ENCODE measurements around the gene NSG2.

The NSG2 gene

DNA sequence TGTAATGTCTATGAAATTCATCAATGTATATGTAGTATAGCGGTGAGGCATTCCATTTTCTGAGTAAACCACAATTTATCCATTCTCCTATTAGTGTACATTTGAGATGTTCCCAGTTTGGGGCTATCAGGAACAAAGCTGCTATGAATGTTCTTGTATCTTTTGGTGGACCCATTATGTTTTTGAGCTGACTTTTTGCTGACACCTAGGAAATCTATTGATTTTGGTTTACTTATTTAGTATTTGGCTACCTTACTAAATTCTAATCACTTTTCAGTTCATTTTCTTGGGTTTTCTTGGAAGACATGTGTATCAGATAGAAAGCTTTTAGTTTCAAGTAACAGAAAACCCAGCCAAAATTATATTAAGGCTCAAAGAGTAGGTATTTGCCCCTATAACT, 13.7 kb downstream of the NSG2 start:
- no peak for DNase-seq (ENCODE audit: low read depth)

DNA sequence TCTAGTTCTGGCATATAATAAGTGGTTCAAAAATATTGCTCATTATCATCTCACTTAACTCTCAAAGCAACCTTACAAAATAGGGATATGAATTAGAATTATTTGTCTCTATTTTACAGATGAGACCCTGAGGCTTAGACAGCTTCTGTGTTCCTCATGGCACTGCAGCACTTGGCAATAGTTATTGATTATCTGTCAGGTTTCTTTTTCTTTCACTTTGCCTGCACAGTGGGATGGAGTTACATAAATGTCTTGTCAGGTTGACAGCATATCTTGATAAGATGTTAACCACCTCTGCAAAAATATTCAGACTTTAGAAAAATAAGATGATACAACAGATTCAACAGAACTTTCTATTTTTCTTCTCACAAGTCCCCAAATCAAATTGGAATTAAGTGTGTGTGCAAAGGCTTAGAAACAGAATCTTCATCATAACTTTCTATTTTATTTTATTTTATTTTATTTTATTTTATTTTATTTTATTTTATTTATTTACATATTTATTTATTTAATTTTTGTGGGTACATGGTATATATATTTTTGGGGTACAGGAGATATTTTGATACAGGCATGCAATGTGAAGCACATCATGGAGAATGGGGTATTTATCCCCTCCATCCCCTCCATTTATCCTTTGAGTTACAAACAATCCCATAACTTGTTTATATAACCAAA, 17.7 kb downstream of the NSG2 start:
- DNase-seq (ENCODE audit: low read depth), result no peak

DNA sequence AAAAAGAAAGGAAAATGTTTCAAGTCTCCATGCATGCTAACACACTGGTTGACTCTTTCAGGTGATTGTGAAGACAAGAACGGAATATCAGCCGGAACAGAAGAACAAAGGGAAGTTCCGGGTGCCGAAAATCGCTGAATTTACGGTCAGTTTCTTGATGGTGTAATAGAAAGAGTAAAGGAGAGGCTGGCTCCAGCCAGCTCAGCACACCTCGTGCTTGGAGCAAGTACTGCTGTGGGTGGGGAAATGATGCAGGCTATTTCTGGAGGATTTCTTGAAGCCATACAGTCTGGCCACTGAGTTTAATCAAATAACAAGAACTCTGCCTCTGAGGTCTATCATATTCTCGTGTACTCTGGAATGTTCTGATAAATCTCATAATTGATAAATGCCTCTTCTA, 18.7 kb downstream of the NSG2 start:
- DNase-seq (ENCODE audit: low read depth), result no peak

DNA sequence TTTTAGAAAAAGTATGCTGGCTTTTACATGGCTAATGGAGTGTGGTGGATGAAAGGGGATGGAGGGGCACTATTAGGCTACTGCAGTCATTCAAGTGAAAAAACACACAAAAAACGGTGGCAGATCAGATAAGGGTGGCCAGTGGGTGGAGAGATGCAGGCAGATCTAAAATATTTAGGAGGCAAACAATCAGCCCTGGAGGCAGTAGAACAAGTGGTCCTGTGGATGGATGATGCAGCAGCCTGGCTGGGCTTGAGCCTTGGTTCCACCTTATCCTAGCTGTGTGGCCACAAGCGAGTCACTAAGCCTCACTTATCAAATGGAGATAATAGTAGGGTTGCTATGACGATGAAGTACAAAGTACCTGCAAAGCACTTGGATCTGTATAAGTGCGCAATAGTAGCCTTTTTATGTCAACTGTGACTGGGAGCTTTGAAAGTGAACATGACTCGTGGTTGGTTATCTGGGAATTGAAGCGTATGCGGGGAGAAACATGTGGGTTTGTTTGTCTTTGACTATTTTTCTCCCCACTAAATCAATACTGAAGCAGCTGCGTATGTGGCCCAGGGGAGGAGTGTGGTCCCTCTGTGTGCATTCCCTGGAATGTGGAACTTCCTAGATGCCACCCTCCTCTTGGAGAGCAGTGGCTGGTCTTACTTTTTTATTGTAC, 20.2 kb downstream of the NSG2 start:
- no peak for DNase-seq (ENCODE audit: low read depth)

DNA sequence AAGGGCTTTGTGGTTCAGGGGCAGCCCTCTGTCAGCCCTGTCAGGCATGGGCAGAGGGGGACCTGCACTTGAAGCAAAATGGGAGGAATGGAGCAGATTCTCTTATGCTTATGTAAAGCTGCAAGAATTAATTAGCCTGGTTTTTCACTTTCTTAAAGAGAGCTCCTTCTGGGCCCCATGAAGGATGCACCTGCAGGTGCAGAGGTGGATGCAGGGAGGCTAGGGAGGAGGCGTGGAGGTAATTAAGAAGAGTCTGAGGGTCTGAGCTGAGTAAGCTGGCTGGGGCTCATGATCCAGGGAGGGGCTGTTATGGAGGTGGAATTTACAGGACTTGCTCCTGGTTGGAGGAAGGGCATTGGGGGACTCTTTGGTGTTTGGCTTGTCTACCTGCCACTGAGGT, 22.0 kb downstream of the NSG2 start:
- DNase-seq (ENCODE audit: low read depth), result no peak

DNA sequence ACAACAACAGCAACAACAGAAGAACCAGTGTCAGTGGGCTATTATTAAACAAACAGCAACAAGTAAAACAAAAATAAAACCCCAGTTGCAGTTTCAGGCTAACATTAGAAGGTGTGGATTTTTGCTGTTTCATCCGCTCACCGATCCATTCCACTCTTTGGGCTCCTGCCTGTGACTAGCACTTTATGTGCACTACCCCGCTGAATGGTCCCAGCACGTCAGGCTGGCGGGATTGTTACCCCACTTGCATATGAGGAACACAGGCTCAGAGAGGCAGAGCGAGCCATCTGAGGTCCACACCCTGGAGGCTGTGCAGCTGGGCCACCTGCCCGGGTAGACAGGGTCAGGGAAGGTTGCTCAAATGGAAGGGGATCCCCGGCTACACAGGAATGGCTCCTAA, 26.0 kb downstream of the NSG2 start:
- DNase-seq (ENCODE audit: low read depth), result no peak

DNA sequence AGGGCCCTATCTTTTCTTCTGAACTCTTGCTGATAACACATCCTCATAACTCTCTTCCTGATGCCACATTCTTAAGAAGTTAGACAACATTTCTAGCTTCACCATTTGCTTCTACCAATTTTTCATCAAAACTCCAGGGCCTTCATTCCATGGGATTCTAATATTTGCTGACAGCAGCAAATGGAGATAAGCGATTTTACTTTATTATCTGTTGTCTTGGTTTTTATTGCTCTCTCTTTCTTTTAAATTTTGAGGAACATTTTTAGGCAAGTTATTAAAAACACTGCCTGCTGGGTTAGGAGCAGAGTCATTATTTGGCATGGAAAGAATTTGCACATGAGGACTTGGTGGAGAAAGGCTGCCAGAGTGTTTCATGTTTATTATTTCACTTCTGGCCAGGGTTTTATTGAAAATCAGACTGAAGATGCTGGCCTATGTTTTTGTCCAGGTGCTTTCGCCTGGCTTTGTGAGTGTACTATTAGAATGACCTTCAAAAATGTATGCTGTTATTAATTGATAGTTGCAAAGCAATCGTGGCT, 27.7 kb downstream of the NSG2 start:
- no peak for DNase-seq (ENCODE audit: low read depth)

DNA sequence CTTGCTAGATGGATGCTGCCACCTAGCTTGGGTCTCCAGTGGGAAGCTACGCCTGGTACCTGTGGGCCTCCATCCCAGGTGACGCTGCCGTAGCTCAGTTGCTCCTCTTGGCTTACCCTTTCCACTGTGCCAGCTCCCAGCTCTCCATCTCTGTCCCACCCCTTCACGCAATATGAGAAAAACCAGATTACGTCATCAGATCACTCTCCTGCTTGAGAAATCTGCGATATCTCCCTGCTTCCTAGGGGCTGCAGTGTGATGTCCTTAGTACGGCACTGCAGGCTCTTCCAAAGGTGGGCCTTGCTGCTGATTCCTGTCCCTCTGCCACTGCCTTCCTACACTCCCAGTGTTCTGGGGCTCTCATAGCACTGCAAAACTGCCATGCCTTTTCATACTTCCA, 28.9 kb downstream of the NSG2 start:
- no peak for DNase-seq (ENCODE audit: low read depth)

DNA sequence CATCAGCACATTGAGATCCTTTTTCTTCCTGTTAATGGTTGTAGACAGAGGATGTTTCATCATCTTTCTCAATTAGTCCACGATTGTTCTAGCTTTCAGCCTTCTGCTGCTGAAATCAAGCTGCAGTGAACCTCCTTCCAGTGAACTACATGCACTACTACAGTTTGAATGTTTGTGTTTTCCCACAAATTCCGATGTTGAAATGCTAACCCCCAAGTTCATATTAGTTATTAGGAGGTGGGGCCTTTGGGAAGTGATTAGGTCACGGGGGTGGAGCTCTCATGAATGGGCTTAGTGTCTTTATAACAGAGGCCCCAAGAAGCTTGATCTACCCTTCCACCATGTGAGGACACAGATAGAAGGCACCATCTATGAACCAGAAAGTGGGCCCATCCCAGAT, 32.9 kb downstream of the NSG2 start:
- DNase-seq (ENCODE audit: low read depth), result no peak

DNA sequence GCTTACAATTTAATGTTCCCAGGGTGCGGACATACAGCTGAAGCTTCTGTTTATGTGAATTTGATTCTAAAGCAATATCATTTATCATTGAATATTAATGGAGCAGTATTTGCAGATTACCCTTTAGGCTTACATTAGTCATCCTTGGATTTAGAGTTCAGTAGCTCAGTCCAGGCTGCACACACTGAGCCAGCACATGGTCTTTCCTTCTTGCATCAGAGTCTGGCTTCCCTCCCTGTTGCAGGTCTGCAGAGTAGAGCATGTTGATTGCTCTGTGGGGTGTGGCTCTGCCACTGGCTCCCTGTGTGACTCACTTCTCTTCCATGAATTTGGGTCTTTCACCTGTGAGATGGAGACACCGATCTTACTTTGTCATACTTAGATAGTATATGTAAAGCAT, 36.8 kb downstream of the NSG2 start:
- DNase-seq (ENCODE audit: low read depth), result no peak

DNA sequence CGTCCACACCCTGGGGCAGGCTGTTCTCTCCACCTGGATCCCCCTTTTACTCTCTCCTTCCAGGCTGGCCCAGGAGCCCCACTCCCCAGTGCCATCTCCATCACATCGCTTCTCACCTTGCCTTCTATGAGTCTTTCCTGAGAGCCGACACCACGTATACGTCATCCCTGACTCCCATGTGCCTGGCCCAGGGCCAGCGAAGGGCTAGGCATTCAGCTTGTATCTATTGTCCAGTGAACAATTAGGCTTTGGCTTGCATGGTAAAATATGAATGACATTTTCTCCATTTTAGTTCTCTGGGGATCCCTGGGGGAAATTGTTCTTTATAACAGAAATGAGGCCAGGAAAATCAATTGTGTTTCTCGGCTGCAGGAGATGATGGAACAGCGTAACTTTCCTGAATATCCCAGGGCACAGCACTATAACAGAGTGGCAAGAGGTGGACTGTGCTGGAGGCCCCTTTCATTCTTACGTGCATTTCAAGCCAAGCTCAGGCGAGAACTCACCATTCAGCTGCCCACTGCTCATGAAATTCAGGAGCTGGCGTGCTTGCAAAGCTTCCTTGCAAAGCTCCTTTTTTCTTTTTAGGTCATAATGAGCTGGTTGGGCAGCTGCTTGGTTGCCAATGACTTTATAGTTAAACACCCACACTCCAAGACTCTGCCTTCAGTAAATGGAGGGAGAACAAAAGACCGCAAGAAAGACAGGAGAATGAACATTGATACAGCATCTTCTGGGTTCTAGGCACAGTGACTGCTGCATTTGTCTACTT, 37.7 kb downstream of the NSG2 start:
- DNase-seq (ENCODE audit: low read depth), result no peak

DNA sequence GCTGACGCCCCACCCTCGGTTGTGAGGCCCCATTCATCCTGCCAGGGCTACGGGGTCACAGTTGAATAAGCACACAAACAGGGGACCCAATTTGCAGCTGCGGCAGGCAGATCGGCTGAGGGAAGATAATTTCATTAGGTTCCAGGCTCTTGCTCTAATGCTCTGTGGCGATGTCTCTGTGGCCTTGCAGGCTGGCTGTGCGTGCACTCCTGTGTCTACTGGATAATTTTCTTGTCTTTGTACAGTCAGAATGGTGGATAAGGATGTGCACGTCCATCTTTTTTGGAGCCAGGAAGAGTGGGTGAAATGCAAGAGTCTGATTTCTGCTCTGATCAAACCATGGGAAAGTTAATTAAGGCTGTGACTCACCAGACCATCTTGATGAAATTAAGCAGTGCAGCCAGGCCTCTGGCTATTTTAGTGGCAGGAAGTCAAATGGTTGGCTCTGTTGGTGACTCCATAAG, 39.2 kb downstream of the NSG2 start:
- DNase-seq (ENCODE audit: low read depth), result no peak

DNA sequence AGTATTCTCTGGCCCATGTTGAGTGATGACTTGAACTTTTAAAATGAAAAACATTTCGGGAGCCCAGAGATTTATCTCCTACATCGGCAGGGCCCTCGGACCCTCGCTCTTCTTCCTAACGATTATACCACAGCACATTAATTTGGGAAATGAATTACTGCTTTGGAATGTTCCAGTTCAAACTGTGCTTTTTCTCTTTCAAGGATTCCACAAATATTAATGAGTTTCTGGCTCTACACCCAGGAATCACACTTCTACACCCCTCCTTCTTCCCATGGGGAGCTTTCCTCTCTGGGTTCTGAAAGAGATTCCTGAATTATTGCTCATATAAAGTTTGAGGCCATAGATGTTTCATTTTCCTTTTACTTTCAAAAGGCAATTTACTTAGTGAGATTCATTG, 41.2 kb downstream of the NSG2 start:
- DNase-seq (ENCODE audit: low read depth), result no peak

DNA sequence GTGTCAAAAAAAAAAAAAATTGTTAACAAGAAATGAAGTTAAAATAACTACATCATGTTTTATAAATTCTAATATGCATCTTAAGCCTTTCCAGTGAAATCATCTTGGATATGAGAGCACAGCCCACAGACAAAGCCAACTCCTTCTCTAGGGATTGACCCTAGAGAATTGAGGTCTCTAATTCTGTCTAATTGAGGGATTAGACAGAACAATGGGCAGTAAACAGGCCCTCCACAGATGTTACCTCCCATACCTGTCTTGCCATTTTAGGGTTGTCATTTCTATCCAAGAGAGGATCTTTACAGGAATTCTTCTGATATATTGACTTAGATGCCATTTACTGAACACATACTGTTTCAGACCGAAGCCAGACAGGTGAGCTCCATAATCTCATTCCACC, 42.3 kb downstream of the NSG2 start:
- DNase-seq (ENCODE audit: low read depth), result no peak

DNA sequence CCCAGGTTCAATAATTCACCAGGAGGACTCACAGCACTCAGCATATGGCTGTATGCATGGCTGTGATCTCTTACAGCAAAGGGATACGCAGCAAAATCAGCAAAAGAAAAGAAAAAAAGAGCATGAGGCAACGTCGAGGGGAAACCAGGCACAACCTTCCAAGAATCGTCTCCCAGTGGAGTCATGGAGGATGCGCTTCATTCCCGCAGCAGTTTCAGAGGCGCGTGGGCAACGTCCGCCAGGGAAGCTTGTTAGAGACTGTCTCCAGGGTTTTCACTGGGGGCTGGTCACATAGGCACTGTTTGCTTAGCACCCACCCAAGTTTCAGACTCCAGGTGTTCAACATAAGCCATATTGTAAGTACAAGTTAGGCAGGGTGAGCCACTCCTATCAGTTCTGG, 44.6 kb downstream of the NSG2 start:
- DNase-seq (ENCODE audit: low read depth), result no peak

DNA sequence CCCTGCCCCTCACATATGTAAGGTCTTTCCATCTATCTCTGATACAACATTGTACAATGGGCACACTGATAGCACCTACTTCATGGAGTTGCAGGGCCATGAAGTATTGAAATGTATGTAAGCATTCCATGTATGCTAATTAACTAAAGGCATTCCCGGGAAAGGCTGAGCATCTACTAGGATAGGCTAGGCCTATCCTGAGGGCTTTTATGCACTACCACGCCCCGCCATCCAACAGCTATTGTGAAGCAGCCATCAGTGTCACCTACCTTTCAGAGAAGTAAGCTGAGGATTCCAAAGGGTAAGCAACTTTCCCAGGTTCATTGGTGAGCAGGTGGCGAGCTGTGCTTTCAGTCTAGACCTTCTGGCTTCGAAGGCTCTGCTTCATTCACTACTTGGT, 47.6 kb downstream of the NSG2 start:
- no peak for DNase-seq (ENCODE audit: low read depth)

DNA sequence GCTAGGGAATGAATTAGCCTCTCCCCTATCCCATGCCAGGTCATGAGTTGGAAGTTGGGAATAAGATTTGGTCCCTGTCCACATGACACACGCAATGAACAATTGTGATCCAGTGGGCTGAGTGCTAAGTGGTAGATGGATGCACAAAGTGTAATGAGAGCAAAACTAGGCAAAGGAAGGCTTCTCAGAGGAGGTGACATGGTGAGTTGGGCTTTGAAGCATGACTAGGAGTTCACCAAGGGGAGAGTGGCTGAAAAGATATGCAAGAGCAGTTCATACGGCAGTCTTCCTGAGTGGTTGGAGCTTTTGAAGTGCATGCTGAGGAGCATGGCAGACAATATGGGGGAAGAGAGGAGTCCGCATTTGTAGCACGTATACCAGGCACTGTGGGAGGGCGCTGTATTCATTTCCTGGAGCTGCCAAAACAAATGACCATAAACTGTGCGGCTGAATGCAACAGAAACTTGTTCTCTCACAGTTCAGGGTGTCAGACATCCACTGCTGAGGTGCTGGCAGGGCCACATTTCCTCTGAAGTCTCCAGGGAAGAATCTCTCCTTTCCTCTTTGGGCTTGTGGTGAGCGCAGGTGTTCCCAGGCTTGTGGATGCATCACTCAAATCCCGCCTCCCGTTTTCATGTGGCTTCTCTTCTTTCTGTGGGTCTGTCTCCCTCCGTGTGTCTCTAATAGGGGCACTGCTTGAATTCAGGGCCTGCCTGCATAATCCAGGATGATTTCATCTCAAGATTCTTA, 49.5 kb downstream of the NSG2 start:
- no peak for DNase-seq (ENCODE audit: low read depth)

DNA sequence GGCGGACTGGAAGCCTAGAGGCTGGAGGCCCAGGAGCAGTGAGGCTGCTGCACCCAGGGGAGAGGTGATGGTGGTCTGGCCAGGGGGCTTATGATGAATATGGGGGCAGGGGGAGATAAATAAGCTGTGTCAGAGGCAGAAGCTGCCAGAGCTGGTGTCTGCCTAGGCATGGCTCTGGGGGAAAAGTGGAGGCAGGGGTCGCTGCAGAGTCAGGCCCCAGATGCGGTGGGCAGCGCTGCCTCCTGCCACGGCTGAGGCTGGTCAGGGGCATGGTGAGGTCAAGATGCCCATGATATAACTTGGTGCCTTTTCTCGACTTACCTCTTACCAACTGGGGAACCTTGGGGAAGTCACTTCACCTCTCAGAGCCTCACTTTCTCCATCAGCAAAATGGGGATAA, 51.1 kb downstream of the NSG2 start:
- DNase-seq (ENCODE audit: low read depth), result no peak

DNA sequence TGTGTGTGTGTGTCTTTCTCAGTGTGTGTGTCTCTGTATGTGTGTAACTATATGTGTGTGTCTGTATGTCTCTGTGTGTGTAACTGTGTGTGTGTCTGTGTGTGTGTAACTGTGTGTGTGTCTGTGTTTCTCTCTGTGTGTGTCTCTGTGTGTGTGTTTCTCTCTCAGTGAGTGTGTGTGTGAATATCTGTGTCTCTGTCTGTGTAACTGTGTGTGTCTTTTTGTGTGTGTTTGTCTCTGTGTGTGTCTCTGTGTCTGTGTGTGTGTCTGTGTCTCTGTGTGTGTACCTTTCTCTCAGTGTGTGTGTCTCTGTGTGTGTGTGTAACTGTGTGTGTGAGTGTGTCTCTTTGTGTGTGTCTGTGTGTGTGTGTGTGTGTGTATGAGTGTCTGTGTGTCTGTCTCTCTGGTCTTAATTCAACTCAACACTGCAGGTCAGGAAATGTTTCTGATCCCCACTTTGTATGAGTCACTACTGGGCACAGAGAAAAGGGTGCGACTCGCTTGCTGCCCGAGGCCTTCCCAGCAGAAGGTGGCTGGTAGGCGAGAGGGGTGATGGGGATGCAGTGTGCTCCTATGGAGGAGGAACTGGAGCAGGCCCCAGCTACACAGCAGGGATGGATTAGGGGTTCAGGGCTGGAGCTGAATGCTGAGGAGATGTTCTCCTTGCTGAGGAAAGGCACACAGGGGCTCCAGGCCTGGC, 52.1 kb downstream of the NSG2 start:
- DNase-seq (ENCODE audit: low read depth), result no peak

DNA sequence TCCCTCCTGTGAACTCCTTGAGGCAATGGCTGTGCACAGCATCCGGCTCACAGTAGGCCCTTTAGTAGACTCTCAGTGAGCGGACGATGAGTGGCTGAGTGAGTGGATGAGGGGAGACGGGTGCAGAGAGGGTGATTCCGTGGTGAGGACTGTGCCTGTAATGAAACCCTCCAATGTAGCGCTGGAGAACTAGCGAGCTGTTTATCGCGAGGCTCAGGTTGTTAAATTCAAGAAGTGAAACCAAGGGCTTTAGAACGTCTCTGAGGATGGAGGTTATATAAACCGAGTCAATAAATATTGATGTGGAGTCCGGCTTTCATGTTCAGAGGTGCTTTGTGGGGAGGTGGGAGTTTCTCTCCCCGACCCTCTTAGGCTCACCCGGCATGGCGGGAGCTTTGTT, 53.2 kb downstream of the NSG2 start:
- DNase-seq (ENCODE audit: low read depth), result no peak

DNA sequence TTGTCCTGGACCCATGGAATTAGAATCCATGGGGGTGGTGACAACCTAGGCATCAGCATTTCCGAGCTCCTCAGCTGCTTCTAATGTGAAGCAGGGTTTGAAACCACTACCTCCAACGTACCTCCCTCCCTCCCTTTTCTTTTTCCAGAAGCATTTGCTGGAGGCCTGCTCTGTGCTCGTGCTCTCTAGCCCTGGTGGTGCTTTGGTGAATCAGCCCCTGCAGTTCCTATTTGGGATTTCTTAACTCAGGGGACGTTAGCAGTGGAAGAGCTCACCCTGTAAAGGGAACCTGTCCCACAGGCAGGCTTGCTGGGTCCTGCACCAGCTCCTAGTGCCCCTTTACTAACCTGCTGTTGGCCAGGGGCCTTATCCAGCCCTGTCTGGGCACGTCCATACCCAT, 55.0 kb downstream of the NSG2 start:
- DNase-seq (ENCODE audit: low read depth), result no peak
